ENCODE data around the gene ZEB2. TPM values are rescaled to one million over a fixed set of nuclear protein-coding genes. Genes with fewer than 3 reads are reported as not detected.

Gene ZEB2
- total and polyA plus RNA-seq, 9 donors: 55.3 to 250 (median 174) TPM

DNA sequence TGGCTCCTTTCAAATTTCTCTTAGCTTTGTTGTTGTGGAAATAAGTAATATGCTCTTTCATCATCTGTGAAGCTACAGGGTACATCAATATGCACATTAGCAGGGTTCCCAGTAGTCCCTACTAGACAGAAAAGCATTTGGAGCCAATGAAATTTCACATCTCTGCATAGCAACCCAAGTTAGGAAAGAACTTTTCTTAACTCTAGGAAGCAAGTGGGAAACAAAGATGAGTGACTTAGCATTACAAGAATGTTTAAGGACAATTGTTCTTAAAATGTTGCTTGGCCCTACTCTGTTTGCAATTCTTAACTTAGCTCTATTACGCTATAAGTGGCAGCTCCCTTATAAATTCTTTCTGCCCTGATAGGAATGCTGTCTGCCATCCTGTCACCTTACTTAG lies 39.6 kb downstream of the ZEB2 start:
- Histone ChIP-seq H3K4me1 (ENCODE audit: insufficient read depth) (peaks cover 19% of the 10 kb centered on the region), H3K27me3 (no peaks in the 10 kb centered on the region), H3K36me3 (no peaks in the 10 kb centered on the region), H3K4me3 (no peak overlapping the region), H3K27ac (no peak overlapping the region), H3K9me3 (no peaks in the 10 kb centered on the region)
- intact Hi-C loops (cut with DNase I): no loop called here
- TF ChIP-seq, protein P1, sequence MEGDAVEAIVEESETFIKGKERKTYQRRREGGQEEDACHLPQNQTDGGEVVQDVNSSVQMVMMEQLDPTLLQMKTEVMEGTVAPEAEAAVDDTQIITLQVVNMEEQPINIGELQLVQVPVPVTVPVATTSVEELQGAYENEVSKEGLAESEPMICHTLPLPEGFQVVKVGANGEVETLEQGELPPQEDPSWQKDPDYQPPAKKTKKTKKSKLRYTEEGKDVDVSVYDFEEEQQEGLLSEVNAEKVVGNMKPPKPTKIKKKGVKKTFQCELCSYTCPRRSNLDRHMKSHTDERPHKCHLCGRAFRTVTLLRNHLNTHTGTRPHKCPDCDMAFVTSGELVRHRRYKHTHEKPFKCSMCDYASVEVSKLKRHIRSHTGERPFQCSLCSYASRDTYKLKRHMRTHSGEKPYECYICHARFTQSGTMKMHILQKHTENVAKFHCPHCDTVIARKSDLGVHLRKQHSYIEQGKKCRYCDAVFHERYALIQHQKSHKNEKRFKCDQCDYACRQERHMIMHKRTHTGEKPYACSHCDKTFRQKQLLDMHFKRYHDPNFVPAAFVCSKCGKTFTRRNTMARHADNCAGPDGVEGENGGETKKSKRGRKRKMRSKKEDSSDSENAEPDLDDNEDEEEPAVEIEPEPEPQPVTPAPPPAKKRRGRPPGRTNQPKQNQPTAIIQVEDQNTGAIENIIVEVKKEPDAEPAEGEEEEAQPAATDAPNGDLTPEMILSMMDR (IDR thresholded peaks at IDR 0.05): no peak
- no peak for TF ChIP-seq EP300 (IDR thresholded peaks at IDR 0.05)
- no peak for TF ChIP-seq POLR2A (IDR thresholded peaks at IDR 0.05)
- WGBS, 3 donors: 86 to 89% (median 86%) methylated on average over 1 of the region's 1 CpG
- DNase-seq: no peak

DNA sequence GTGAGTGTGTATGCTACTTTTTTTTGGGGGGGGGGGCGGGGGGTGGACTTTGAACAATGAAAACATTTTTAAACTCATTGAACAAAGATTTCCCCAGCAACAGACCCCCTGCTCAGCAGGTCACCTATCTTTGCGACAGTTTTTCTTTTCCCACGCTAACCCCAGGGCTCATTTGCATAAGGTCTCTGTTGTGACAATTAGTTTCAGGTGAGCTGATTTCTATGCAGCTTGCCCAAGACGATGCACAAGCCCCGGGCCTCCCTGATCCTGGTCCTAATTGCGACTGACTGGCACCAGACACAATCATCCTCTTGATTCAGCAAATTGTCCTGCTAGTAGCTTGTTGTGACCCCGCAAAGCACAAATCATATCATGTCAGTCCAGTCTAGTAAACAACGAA lies 40.3 kb downstream of the ZEB2 start:
- no peak overlapping the region for H3K4me3 ChIP-seq
- H3K27ac ChIP-seq: no peak overlapping the region
- 64 to 78% (median 72%) methylated on average over 8 of the region's 8 CpGs for WGBS, 3 donors
- no peaks in the 10 kb centered on the region for H3K27me3 ChIP-seq
- TF ChIP-seq, protein P1 (IDR thresholded peaks at IDR 0.05): no peak
- TF ChIP-seq EP300 (IDR thresholded peaks at IDR 0.05) (no peak), POLR2A (IDR thresholded peaks at IDR 0.05) (no peak)
- no peaks in the 10 kb centered on the region for H3K9me3 ChIP-seq
- no peaks in the 10 kb centered on the region for H3K36me3 ChIP-seq
- H3K4me1 ChIP-seq (ENCODE audit: insufficient read depth): peaks cover 19% of the 10 kb centered on the region
- no peak for DNase-seq
- intact Hi-C loops (cut with DNase I): no loop called here

DNA sequence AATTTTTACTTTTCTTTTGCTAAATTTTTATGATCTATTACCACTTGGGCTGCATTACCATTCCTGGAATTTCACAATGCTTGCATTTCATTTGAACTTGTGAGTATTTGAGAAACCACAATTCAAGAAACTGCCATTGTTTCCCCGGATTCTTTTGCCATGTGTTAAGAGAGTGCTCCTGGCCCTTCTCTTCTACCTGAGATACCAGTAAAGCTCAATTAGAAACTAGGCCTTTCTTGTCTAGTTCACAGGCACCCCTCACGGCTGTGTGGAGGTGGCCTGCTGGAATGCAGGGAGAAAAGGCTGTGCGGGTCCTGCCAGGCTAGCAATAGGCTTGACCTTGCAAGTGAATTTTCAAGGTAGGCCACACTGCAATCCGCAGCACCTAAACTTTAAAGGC lies 40.8 kb downstream of the ZEB2 start:
- no peak for DNase-seq
- no peaks in the 10 kb centered on the region for H3K36me3 ChIP-seq
- H3K4me3 ChIP-seq: no peak overlapping the region
- H3K9me3 ChIP-seq: no peaks in the 10 kb centered on the region
- intact Hi-C loops (cut with DNase I): no loop called here
- 27 to 36% (median 30%) methylated on average over 4 of the region's 4 CpGs for WGBS, 3 donors
- TF ChIP-seq EP300 (IDR thresholded peaks at IDR 0.05) (no peak), POLR2A (IDR thresholded peaks at IDR 0.05) (no peak)
- TF ChIP-seq, protein P1 (IDR thresholded peaks at IDR 0.05): no peak
- H3K27ac ChIP-seq: no peak overlapping the region
- H3K27me3 ChIP-seq: no peaks in the 10 kb centered on the region
- H3K4me1 ChIP-seq (ENCODE audit: insufficient read depth): peaks cover 16% of the 10 kb centered on the region

GRCh38 chr2:144477957-144478311 lies 42.0 kb downstream of the ZEB2 start:
- H3K36me3 ChIP-seq: no peaks in the 10 kb centered on the region
- no peaks in the 10 kb centered on the region for H3K9me3 ChIP-seq
- H3K27ac ChIP-seq: no peak overlapping the region
- peaks cover 22% of the 10 kb centered on the region for H3K4me1 ChIP-seq (ENCODE audit: insufficient read depth)
- TF ChIP-seq EP300 (IDR thresholded peaks at IDR 0.05) (no peak), POLR2A (IDR thresholded peaks at IDR 0.05) (no peak)
- TF ChIP-seq, protein P1 (IDR thresholded peaks at IDR 0.05): no peak
- no peak overlapping the region for H3K4me3 ChIP-seq
- no peaks in the 10 kb centered on the region for H3K27me3 ChIP-seq
- intact Hi-C loops (cut with DNase I): no loop called here
- WGBS, 3 donors: 43 to 65% (median 47%) methylated on average over 7 of the region's 7 CpGs
- DNase-seq: no peak

Data from ovary (tissue), 9 donors.